Stomach (tissue), 9 donors: Measurements from ENCODE around the gene ZDHHC18. TPM values are rescaled to one million over a fixed set of nuclear protein-coding genes. Genes with fewer than 3 reads are reported as not detected.
"Not testable (repeated sequence)": the region's sequence is repeated elsewhere in the genome, so short reads cannot be mapped to it uniquely, and the experiment has no call there.

Source experiments
- DNase-seq, 2 donors: peaks; one replicate each; pipeline versions ENCODE4 v3.0.0 to v3.0.0-alpha.2; 2013 to 2019
- H3K27ac ChIP-seq, 5 donors: fragments of 200-600 bp in 4 of 5; sonication (generic) in 4 of 5; one replicate each; pipeline ENCODE4 v1.5.1; 2013 to 2019; ENCODE audit warnings: mild to moderate bottlenecking in 1 of 5, moderate library complexity in 1 of 5
- H3K27me3 ChIP-seq, 3 donors: fragments of 200-600 bp; sonication (generic); one replicate each; pipeline ENCODE4 v1.5.1; 2017 to 2019; ENCODE audit warnings: mixed run types in 1 of 3
- H3K36me3 ChIP-seq, 4 donors: fragments of 200-600 bp; sonication (generic); 1 replicate in 3 of 4; 2 replicates in 1 of 4; pipeline ENCODE4 v1.5.1; 2016 to 2019
- H3K4me1 ChIP-seq, 4 donors: fragments of 200-600 bp; sonication (generic); one replicate each; pipeline ENCODE4 v1.5.1; 2016 to 2019
- H3K4me3 ChIP-seq, 4 donors: fragments of 200-600 bp; sonication (generic) in 3 of 4; one replicate each; pipeline ENCODE4 v1.5.1; 2016 to 2019; ENCODE audit warnings: mild to moderate bottlenecking in 1 of 4
- H3K9me3 ChIP-seq, 4 donors: fragments of 200-600 bp; sonication (generic); one replicate each; pipeline ENCODE4 v1.5.1; 2016 to 2019
- CTCF ChIP-seq, 7 experiments: fragments of 450-650 bp in 4 of 7; fragments of 200-600 bp in 3 of 7; sonication (generic) in 3 of 7; IDR thresholded peaks; one replicate each; pipeline ENCODE4 v1.5.1; 2016 to 2019; ENCODE audit warnings: antibody characterized with exemption in 7 of 7, control low read depth in 2 of 7, mild to moderate bottlenecking in 1 of 7
- EP300 ChIP-seq: sonication (generic); formaldehyde crosslinking; IDR thresholded peaks from one replicate; pipeline ENCODE4 v1.6.1; 2017; ENCODE audit warnings: antibody characterized with exemption
- POLR2A ChIP-seq, 4 donors: fragments of 450-650 bp; IDR thresholded peaks; one replicate each; pipeline ENCODE4 v1.6.1; 2016; ENCODE audit warnings: antibody characterized with exemption in 4 of 4, control low read depth in 2 of 4, mild to moderate bottlenecking in 1 of 4, moderate library complexity in 1 of 4
- POLR2AphosphoS5 ChIP-seq, 3 donors: sonication (generic); formaldehyde crosslinking; IDR thresholded peaks; one replicate each; pipeline ENCODE4 v1.6.1; 2016; ENCODE audit warnings: antibody characterized with exemption in 3 of 3
- WGBS, 5 donors: extraction: QIAGEN DNeasy Blood & Tissue Kit in 3 of 5; methylation state at CpG; one replicate each; pipeline versions ENCODE4 v1.1.5 to v1.1.7; 2013 to 2018; 5-methylcytosine and 5-hydroxymethylcytosine counted together
- intact Hi-C: fragments of 100-400 bp; cut with DNase I; formaldehyde crosslinking; loops from one replicate; pipeline ENCODE4 v1.15.1; 2023; ENCODE audit warnings: low total_unique reads
- polyA plus RNA-seq, 3 donors: library from polyadenylated mRNA; stranded (reverse); fragments of 200-250 nt; gene quantifications; one replicate each; pipeline ENCODE4 v1.2.3, GENCODE V29; 2013
- total RNA-seq, 5 donors: library from RNA; depleted of rRNA; stranded (reverse); fragments of >200 nt; gene quantifications; one replicate each; pipeline versions ENCODE4 v1.1.0 to v1.2.3, GENCODE V29; 2014 to 2016
- donor health status: healthy with polysubstance abuse.
- donor health status: Bipolar disorder and iron deficiency.
- donor health status: healthy.

Gene ZDHHC18
- total and polyA plus RNA-seq, 8 donors, result 5.2 to 81.7 (median 9.2) TPM

- H3K27me3 ChIP-seq, H3K4me1 ChIP-seq, H3K27ac ChIP-seq, H3K36me3 ChIP-seq, H3K4me3 ChIP-seq, H3K9me3 ChIP-seq: not testable (repeated sequence)
- intact Hi-C loops, result loop anchor here (10.0 kb wide), 1 partner anchor 65 kb away; no protein-coding TSS in a partner anchor
- peak; percentile 81 to 85 for DNase-seq
- WGBS, 5 donors, result 51 to 55% (median 53%) methylated on average over 11 of the region's 11 CpGs
- TF ChIP-seq CTCF (IDR thresholded peaks at IDR 0.05), result peak in 5 of 7 experiments; percentile 40 to 63 (median 50)
- TF ChIP-seq POLR2AphosphoS5 (IDR thresholded peaks at IDR 0.05), result peak in 2 of 3 donors; percentile 16 to 20
Measured at GRCh38 chr1:26810105-26810504, 16.4 kb upstream of the ZDHHC18 start.

- Histone ChIP-seq H3K27ac (no peak overlapping the region), H3K36me3 (no peaks in the 10 kb centered on the region), H3K4me3 (no peak overlapping the region), H3K4me1 (peaks cover 0 to 8% (median 3%) of the 10 kb centered on the region in 4 donors), H3K27me3 (no peaks in the 10 kb centered on the region), H3K9me3 (no peaks in the 10 kb centered on the region)
- no peak for TF ChIP-seq CTCF (IDR thresholded peaks at IDR 0.05)
- TF ChIP-seq POLR2AphosphoS5 (IDR thresholded peaks at IDR 0.05), result no peak
- TF ChIP-seq POLR2A (IDR thresholded peaks at IDR 0.05), result no peak
- TF ChIP-seq EP300, result no peak
- WGBS, 5 donors, result 65 to 71% (median 70%) methylated on average over 4 of the region's 4 CpGs
- intact Hi-C loops, result loop anchor here (10.0 kb wide), 1 partner anchor 64 kb away; no protein-coding TSS in a partner anchor
- no peak for DNase-seq
Measured at GRCh38 chr1:26811057-26811456, 15.4 kb upstream of the ZDHHC18 start.

GRCh38 chr1:26811708-26812107, 14.8 kb upstream of the ZDHHC18 start:
- no peak overlapping the region for H3K4me3 ChIP-seq
- H3K9me3 ChIP-seq, result no peaks in the 10 kb centered on the region
- H3K27ac ChIP-seq, result no peak overlapping the region
- no peaks in the 10 kb centered on the region for H3K27me3 ChIP-seq
- H3K36me3 ChIP-seq, result no peaks in the 10 kb centered on the region
- DNase-seq, result no peak
- intact Hi-C loops, result loop anchor here (10.0 kb wide), 1 partner anchor 63 kb away; no protein-coding TSS in a partner anchor
- TF ChIP-seq POLR2AphosphoS5 (IDR thresholded peaks at IDR 0.05) (no peak), POLR2A (IDR thresholded peaks at IDR 0.05) (no peak), CTCF (IDR thresholded peaks at IDR 0.05) (no peak), EP300 (no peak)
- peaks cover 0 to 8% (median 3%) of the 10 kb centered on the region in 4 donors for H3K4me1 ChIP-seq

GRCh38 chr1:26814377-26814776, 12.1 kb upstream of the ZDHHC18 start:
- WGBS, 5 donors, result 81 to 94% (median 92%) methylated on average over 2 of the region's 2 CpGs
- no peak overlapping the region for H3K27ac ChIP-seq
- H3K9me3 ChIP-seq, result no peaks in the 10 kb centered on the region
- H3K4me3 ChIP-seq, result no peak overlapping the region
- no peaks in the 10 kb centered on the region for H3K36me3 ChIP-seq
- TF ChIP-seq POLR2A (IDR thresholded peaks at IDR 0.05) (no peak), POLR2AphosphoS5 (IDR thresholded peaks at IDR 0.05) (no peak), CTCF (IDR thresholded peaks at IDR 0.05) (no peak), EP300 (no peak)
- no peak for DNase-seq
- no peaks in the 10 kb centered on the region for H3K27me3 ChIP-seq
- intact Hi-C loops, result loop anchor here (10.0 kb wide), 1 partner anchor 60 kb away; no protein-coding TSS in a partner anchor
- peaks cover 0 to 8% (median 3%) of the 10 kb centered on the region in 4 donors for H3K4me1 ChIP-seq
